Osteoblast (primary cell): ENCODE data around the gene MAPK11. TPM values are rescaled to one million over a fixed set of nuclear protein-coding genes. Genes with fewer than 3 reads are reported as not detected.
A peak's percentile ranks its signal among the peaks of the same experiment; 100 is the strongest.

Source experiments
- DNase-seq: peaks from one replicate; pipeline ENCODE4 v3.0.0; 2011; ENCODE audit warnings: low spot score, mixed read lengths; ENCODE audit not compliant: insufficient read length; ENCODE audit errors: missing footprints
- H2AFZ ChIP-seq: 2 replicates; pipeline ENCODE4 v1.6.0; 2011; ENCODE audit warnings: mild to moderate bottlenecking, low read length
- H3K27ac ChIP-seq: 2 replicates; pipeline ENCODE4 v1.5.1; 2011; ENCODE audit warnings: mild to moderate bottlenecking, low read depth, low read length, moderate library complexity
- H3K27me3 ChIP-seq: 2 replicates; pipeline ENCODE4 v1.6.0; 2012; ENCODE audit warnings: mild to moderate bottlenecking, control low read depth, inconsistent platforms, low read length, moderate library complexity; ENCODE audit not compliant: insufficient read depth
- H3K36me3 ChIP-seq: 2 replicates; pipeline ENCODE4 v1.5.1; 2011; ENCODE audit warnings: mild to moderate bottlenecking, low read length, control low read depth, moderate library complexity; ENCODE audit not compliant: insufficient read depth
- H3K4me1 ChIP-seq: 2 replicates; pipeline ENCODE4 v1.5.1; 2011; ENCODE audit warnings: mild to moderate bottlenecking, low read length, control low read depth, moderate library complexity; ENCODE audit not compliant: insufficient read depth
- H3K4me2 ChIP-seq: 2 replicates; pipeline ENCODE4 v1.6.0; 2011; ENCODE audit warnings: mild to moderate bottlenecking, low read length; ENCODE audit not compliant: insufficient read depth
- H3K4me3 ChIP-seq: fragments of 200-600 bp; sonication (generic); 3 replicates; pipeline ENCODE4 v1.5.1; 2012; ENCODE audit warnings: mild to moderate bottlenecking, low read length, inconsistent platforms; ENCODE audit not compliant: insufficient read depth
- H3K79me2 ChIP-seq: 2 replicates; pipeline ENCODE4 v1.6.0; 2012; ENCODE audit warnings: mild to moderate bottlenecking, low read length, control low read depth, inconsistent platforms; ENCODE audit not compliant: insufficient read depth
- H3K9me3 ChIP-seq: 2 replicates; pipeline ENCODE4 v1.5.1; 2011; ENCODE audit warnings: low read depth, low read length, control low read depth
- H4K20me1 ChIP-seq: 2 replicates; pipeline ENCODE4 v1.6.0; 2012; ENCODE audit warnings: mild to moderate bottlenecking, low read length, control low read depth; ENCODE audit not compliant: insufficient read depth
- total RNA-seq: library from RNA; depleted of rRNA; stranded (reverse); fragments of >200 nt; gene quantifications from 2 replicates; pipeline ENCODE4 v1.2.3, GENCODE V29; 2012
- TF ChIP-seq, protein P1 (sequence below): IDR thresholded peaks from 2 replicates; pipeline ENCODE4 v1.5.1; 2011; ENCODE audit warnings: mild to moderate bottlenecking, low read depth, low read length, moderate library complexity; ENCODE audit errors: extremely low read depth

Gene MAPK11
- total RNA-seq, 1 donor: 6.2 TPM

DNA sequence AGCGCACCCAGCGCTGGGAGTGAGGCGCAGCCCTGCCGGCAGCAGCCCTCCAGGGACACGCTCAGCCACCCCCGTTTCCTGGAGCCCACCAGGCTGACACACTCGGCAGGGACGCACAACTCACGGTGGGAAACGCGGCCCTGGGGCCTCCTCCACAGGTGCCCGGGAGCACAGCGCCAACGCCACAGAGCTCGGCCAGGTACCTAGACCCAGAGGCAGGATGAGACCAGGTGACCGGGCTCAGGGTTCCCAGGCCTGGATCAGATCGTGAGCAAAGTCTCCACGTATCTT is 43.4 kb downstream of the MAPK11 start:
- H3K27me3 ChIP-seq: no peaks in the 10 kb centered on the region
- H3K4me1 ChIP-seq: no peaks in the 10 kb centered on the region
- no peaks in the 10 kb centered on the region for H4K20me1 ChIP-seq
- H3K79me2 ChIP-seq: peaks cover 6% of the 10 kb centered on the region
- H3K4me3 ChIP-seq: no peak overlapping the region
- no peak overlapping the region for H3K4me2 ChIP-seq
- no peak overlapping the region for H2AFZ ChIP-seq
- H3K36me3 ChIP-seq: peaks cover 31% of the 10 kb centered on the region
- H3K9me3 ChIP-seq: no peaks in the 10 kb centered on the region
- TF ChIP-seq, protein P1, sequence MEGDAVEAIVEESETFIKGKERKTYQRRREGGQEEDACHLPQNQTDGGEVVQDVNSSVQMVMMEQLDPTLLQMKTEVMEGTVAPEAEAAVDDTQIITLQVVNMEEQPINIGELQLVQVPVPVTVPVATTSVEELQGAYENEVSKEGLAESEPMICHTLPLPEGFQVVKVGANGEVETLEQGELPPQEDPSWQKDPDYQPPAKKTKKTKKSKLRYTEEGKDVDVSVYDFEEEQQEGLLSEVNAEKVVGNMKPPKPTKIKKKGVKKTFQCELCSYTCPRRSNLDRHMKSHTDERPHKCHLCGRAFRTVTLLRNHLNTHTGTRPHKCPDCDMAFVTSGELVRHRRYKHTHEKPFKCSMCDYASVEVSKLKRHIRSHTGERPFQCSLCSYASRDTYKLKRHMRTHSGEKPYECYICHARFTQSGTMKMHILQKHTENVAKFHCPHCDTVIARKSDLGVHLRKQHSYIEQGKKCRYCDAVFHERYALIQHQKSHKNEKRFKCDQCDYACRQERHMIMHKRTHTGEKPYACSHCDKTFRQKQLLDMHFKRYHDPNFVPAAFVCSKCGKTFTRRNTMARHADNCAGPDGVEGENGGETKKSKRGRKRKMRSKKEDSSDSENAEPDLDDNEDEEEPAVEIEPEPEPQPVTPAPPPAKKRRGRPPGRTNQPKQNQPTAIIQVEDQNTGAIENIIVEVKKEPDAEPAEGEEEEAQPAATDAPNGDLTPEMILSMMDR: no peak
- DNase-seq: no peak
- H3K27ac ChIP-seq: no peak overlapping the region

DNA sequence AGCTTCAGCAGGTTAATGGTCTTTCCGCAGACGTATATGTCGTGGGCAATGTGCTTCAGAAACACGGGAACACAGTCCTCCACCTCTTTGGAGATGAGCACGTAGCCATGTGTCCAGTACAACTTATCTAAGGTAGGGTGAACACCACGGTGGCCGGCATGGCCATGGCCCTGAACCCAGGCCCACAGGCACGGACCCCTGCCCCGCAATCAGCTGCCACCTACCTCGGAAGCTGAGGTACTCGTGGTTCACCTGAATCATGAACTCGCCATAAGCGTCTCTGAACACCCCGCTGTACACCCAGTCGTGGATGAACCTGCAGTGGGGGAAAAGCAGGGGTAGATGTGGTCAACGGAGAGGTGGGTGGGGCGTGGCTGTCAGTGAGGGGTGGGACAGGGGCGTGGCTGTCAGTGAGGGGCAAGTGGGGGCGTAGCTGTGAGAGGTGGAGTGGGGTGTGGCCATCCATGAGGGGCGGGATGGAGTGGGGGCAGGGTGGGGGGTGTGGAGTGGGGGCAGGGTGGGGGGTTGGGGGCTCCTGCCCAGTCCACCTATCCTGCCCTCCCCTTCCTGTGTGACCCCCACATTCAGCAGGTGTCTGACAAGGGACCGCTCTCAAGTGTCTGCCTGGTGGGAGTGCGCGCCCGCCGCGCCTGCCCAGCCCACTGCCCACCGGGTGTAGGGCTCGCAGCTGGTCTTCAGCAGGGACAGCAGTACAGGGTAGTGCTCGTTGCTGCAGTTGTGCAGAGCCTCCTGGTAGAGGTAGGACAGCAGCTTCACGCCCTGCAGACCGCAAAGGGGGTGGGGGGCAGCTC is 43.9 kb downstream of the MAPK11 start:
- peaks cover 6% of the 10 kb centered on the region for H3K79me2 ChIP-seq
- no peaks in the 10 kb centered on the region for H3K27me3 ChIP-seq
- H3K36me3 ChIP-seq: peaks cover 34% of the 10 kb centered on the region
- TF ChIP-seq, protein P1: no peak
- H3K27ac ChIP-seq: no peak overlapping the region
- no peak overlapping the region for H3K4me2 ChIP-seq
- H3K4me1 ChIP-seq: no peaks in the 10 kb centered on the region
- H3K4me3 ChIP-seq: no peak overlapping the region
- H2AFZ ChIP-seq: no peak overlapping the region
- no peaks in the 10 kb centered on the region for H4K20me1 ChIP-seq
- DNase-seq: no peak
- H3K9me3 ChIP-seq: no peaks in the 10 kb centered on the region

DNA sequence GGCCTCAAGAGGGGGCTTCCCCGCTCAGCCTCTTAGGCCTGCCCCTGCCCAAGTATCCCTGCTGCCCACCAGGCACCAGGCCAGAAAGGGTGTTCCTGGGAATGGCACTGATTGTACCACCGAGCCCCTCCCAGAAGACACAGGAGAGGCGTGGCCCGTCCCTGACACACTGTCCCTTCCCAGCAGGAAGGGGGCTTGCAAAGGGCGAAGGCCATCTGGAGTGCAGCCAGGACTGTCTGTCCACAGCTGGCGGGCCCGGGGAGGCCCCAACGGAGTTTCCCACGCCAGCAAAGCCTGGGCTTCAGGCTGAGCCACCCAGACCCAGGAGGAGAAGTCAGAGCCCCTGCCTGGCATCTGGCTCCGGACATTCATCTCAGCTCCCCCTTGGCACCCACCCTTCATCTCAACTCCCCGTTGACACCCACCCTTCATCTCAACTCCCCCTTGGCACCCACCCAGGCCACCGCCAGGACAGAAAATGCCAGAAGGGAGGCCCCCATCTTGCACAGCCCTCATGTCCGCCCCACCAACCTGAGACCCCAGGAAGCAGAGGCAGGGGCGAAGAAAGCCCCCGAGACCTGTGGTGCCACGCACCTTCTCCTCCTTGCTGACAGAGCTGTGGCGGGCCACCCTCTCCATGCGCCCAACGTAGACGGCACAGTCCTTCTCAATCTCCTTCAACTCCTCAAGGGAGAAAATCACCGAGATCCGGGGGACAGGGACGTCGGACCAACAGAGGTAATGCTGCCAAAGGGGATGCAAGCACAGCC is 44.8 kb downstream of the MAPK11 start:
- H4K20me1 ChIP-seq: no peaks in the 10 kb centered on the region
- DNase-seq: no peak
- no peaks in the 10 kb centered on the region for H3K9me3 ChIP-seq
- H3K27ac ChIP-seq: no peak overlapping the region
- H3K4me1 ChIP-seq: no peaks in the 10 kb centered on the region
- no peak overlapping the region for H3K4me3 ChIP-seq
- peaks cover 43% of the 10 kb centered on the region for H3K36me3 ChIP-seq
- TF ChIP-seq, protein P1: no peak
- H3K27me3 ChIP-seq: no peaks in the 10 kb centered on the region
- H3K79me2 ChIP-seq: peaks cover 6% of the 10 kb centered on the region
- H3K4me2 ChIP-seq: no peak overlapping the region
- no peak overlapping the region for H2AFZ ChIP-seq

DNA sequence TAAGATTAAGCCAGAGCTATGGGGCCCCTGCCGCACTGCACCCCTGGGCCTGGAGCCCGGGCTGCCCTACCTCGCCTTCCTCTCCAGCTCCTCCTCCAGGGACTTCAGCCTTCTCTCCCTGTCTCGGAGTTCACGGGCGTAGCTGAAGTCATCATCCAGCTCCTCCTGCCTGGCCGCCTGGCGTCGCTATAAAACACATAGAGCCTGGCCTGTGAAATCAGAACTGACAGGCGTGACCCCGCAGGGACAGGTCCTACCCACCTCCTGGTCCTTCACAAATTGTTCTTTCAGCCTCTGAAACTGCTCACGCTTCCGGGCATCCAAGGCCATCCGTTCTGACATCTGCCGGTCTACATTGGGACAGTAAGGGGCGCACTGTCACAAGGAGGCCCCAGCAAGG is 46.1 kb downstream of the MAPK11 start:
- H3K4me3 ChIP-seq: no peak overlapping the region
- no peak overlapping the region for H3K27ac ChIP-seq
- no peaks in the 10 kb centered on the region for H3K27me3 ChIP-seq
- no peak overlapping the region for H2AFZ ChIP-seq
- H3K36me3 ChIP-seq: peaks cover 38% of the 10 kb centered on the region
- TF ChIP-seq, protein P1: no peak
- H3K9me3 ChIP-seq: no peaks in the 10 kb centered on the region
- peak; percentile 76 for DNase-seq
- H3K79me2 ChIP-seq: no peaks in the 10 kb centered on the region
- no peak overlapping the region for H3K4me2 ChIP-seq
- no peaks in the 10 kb centered on the region for H4K20me1 ChIP-seq
- no peaks in the 10 kb centered on the region for H3K4me1 ChIP-seq
